Astrocyte (in vitro differentiated cells and primary cell): ENCODE results near the gene CEP57. TPM values are rescaled to one million over a fixed set of nuclear protein-coding genes. Genes with fewer than 3 reads are reported as not detected.

Experiments
- DNase-seq: peaks from one replicate; pipeline ENCODE4 v3.0.0-alpha.2; 2010; ENCODE audit warnings: low read depth
- FAIRE-seq: peaks from 2 replicates; lab custom pipeline; 2011; peaks lifted over from hg19 to GRCh38; lab: Jason Lieb, UNC
- H2AFZ ChIP-seq: 2 replicates; pipeline ENCODE4 v1.6.0; 2012; ENCODE audit warnings: low read depth, low read length, inconsistent platforms
- H3K27ac ChIP-seq: 2 replicates; pipeline ENCODE4 v1.5.1; 2011; ENCODE audit warnings: low read depth, low read length, inconsistent platforms
- H3K27me3 ChIP-seq: 2 replicates; pipeline ENCODE4 v1.6.0; 2011; ENCODE audit warnings: low read length, inconsistent platforms; ENCODE audit not compliant: insufficient read depth
- H3K36me3 ChIP-seq: 2 replicates; pipeline ENCODE4 v1.5.1; 2011; ENCODE audit warnings: low read length, inconsistent platforms; ENCODE audit not compliant: insufficient read depth
- H3K4me1 ChIP-seq: 2 replicates; pipeline ENCODE4 v1.5.1; 2011; ENCODE audit warnings: low read length, inconsistent platforms; ENCODE audit not compliant: insufficient read depth
- H3K4me2 ChIP-seq: 2 replicates; pipeline ENCODE4 v1.6.0; 2012; ENCODE audit warnings: low read length, inconsistent platforms
- H3K4me3 ChIP-seq: 2 replicates; pipeline ENCODE4 v1.5.1; 2011; ENCODE audit warnings: low read depth, mild to moderate bottlenecking, low read length, inconsistent platforms; ENCODE audit not compliant: insufficient read depth
- H3K79me2 ChIP-seq: 2 replicates; pipeline ENCODE4 v1.6.0; 2012; ENCODE audit warnings: mild to moderate bottlenecking, low read length, inconsistent platforms; ENCODE audit not compliant: insufficient read depth
- H3K9ac ChIP-seq: 2 replicates; pipeline ENCODE4 v1.6.0; 2012; ENCODE audit warnings: mild to moderate bottlenecking, low read length, inconsistent platforms
- H3K9me3 ChIP-seq: 2 replicates; pipeline ENCODE4 v1.5.1; 2012; ENCODE audit warnings: low read depth, mild to moderate bottlenecking, low read length, inconsistent platforms; ENCODE audit not compliant: insufficient read depth
- H4K20me1 ChIP-seq: 2 replicates; pipeline ENCODE4 v1.6.0; 2012; ENCODE audit warnings: low read length, inconsistent platforms; ENCODE audit not compliant: insufficient read depth
- H3K27ac Mint-ChIP-seq: one replicate; pipeline ENCODE4 v1.8.0; 2021; ENCODE audit warnings: mild to moderate bottlenecking, mixed read lengths; ENCODE audit not compliant: unreplicated experiment
- H3K27me3 Mint-ChIP-seq: one replicate; pipeline ENCODE4 v1.8.0; 2021; ENCODE audit warnings: low read depth, mixed read lengths; ENCODE audit not compliant: unreplicated experiment
- H3K36me3 Mint-ChIP-seq: one replicate; pipeline ENCODE4 v1.8.0; 2021; ENCODE audit warnings: low read depth, mixed read lengths; ENCODE audit not compliant: unreplicated experiment
- H3K4me1 Mint-ChIP-seq: one replicate; pipeline ENCODE4 v1.8.0; 2021; ENCODE audit warnings: low read depth, mixed read lengths; ENCODE audit not compliant: unreplicated experiment
- H3K4me3 Mint-ChIP-seq: one replicate; pipeline ENCODE4 v1.8.0; 2021; ENCODE audit warnings: mild to moderate bottlenecking, moderate library complexity, mixed read lengths; ENCODE audit not compliant: unreplicated experiment
- H3K9me3 Mint-ChIP-seq: one replicate; pipeline ENCODE4 v1.8.0; 2021; ENCODE audit warnings: mild to moderate bottlenecking, mixed read lengths; ENCODE audit not compliant: unreplicated experiment
- CTCF ChIP-seq: IDR thresholded peaks from 2 replicates; pipeline ENCODE4 v1.5.1; 2011; ENCODE audit warnings: low read depth, mild to moderate bottlenecking, inconsistent platforms, low read length, moderate library complexity; ENCODE audit not compliant: insufficient read depth
- EZH2 ChIP-seq: IDR thresholded peaks from 2 replicates; pipeline ENCODE4 v1.6.1; 2012; ENCODE audit warnings: mild to moderate bottlenecking, low read length, inconsistent platforms; ENCODE audit not compliant: insufficient read depth
- total RNA-seq: library from RNA; stranded (reverse); gene quantifications from 2 replicates; pipeline ENCODE4 v1.2.1, GENCODE V29; 2021

The CEP57 gene
- total RNA-seq, 1 donor from 2014 or later, result 23.5 TPM

GRCh38 chr11:95764267-95764898 lies 25.9 kb upstream of the CEP57 start:
- Mint-ChIP-seq H3K9me3 (no peaks in the 10 kb centered on the region), H3K4me1 (peaks cover 16% of the 10 kb centered on the region), H3K4me3 (no peak overlapping the region), H3K27ac (no peak overlapping the region), H3K27me3 (no peaks in the 10 kb centered on the region), H3K36me3 (no peaks in the 10 kb centered on the region)
- Histone ChIP-seq H3K79me2 (no peaks in the 10 kb centered on the region), H3K9ac (no peak overlapping the region), H3K4me2 (no peak overlapping the region), H3K36me3 (peaks cover 3% of the 10 kb centered on the region), H3K4me3 (no peak overlapping the region), H3K9me3 (no peaks in the 10 kb centered on the region), H3K4me1 (no peaks in the 10 kb centered on the region), H4K20me1 (no peaks in the 10 kb centered on the region), H3K27ac (no peak overlapping the region), H2AFZ (no peak overlapping the region), H3K27me3 (no peaks in the 10 kb centered on the region)
- DNase-seq, result peak; percentile 49
- TF ChIP-seq CTCF (peak; percentile 62), EZH2 (no peak)
- FAIRE-seq, result peak; percentile 49

- H3K27ac Mint-ChIP-seq, result no peak overlapping the region
- H3K9me3 Mint-ChIP-seq, result no peaks in the 10 kb centered on the region
- Histone ChIP-seq H3K79me2 (no peaks in the 10 kb centered on the region), H3K9ac (no peak overlapping the region), H2AFZ (no peak overlapping the region), H3K9me3 (no peaks in the 10 kb centered on the region), H3K27ac (no peak overlapping the region), H4K20me1 (no peaks in the 10 kb centered on the region), H3K27me3 (no peaks in the 10 kb centered on the region), H3K4me3 (no peak overlapping the region), H3K36me3 (peaks cover 3% of the 10 kb centered on the region), H3K4me2 (no peak overlapping the region), H3K4me1 (no peaks in the 10 kb centered on the region)
- no peak overlapping the region for H3K4me3 Mint-ChIP-seq
- H3K27me3 Mint-ChIP-seq, result no peaks in the 10 kb centered on the region
- DNase-seq (no peak), FAIRE-seq (no peak)
- H3K4me1 Mint-ChIP-seq, result peaks cover 10% of the 10 kb centered on the region
- H3K36me3 Mint-ChIP-seq, result no peaks in the 10 kb centered on the region
- TF ChIP-seq CTCF (no peak), EZH2 (no peak)
These were observed 23.6 kb upstream of the CEP57 start for GRCh38 chr11:95766701-95767100.

- no peaks in the 10 kb centered on the region for H4K20me1 ChIP-seq
- peaks cover 9% of the 10 kb centered on the region for H3K4me1 Mint-ChIP-seq
- H3K27me3 ChIP-seq, result no peaks in the 10 kb centered on the region
- no peak overlapping the region for H3K4me2 ChIP-seq
- no peak overlapping the region for H3K9ac ChIP-seq
- no peak overlapping the region for H3K27ac ChIP-seq
- H3K36me3 ChIP-seq, result peaks cover 3% of the 10 kb centered on the region
- no peak for TF ChIP-seq CTCF
- TF ChIP-seq EZH2, result no peak
- H3K27ac Mint-ChIP-seq, result no peak overlapping the region
- no peaks in the 10 kb centered on the region for H3K27me3 Mint-ChIP-seq
- H3K4me3 Mint-ChIP-seq, result no peak overlapping the region
- no peaks in the 10 kb centered on the region for H3K9me3 ChIP-seq
- no peaks in the 10 kb centered on the region for H3K79me2 ChIP-seq
- no peaks in the 10 kb centered on the region for H3K9me3 Mint-ChIP-seq
- FAIRE-seq, result peak; percentile 64
- H3K4me3 ChIP-seq, result no peak overlapping the region
- DNase-seq, result peak; percentile 8
- no peaks in the 10 kb centered on the region for H3K4me1 ChIP-seq
- H2AFZ ChIP-seq, result no peak overlapping the region
- no peaks in the 10 kb centered on the region for H3K36me3 Mint-ChIP-seq
These were observed 22.8 kb upstream of the CEP57 start for GRCh38 chr11:95767498-95767897.
